PC-3 (cell line): Measurements from ENCODE around the gene TST.

Experiments used
- EZH2phosphoT487 ChIP-seq: fragments of 300-600 bp; sonication (generic); IDR thresholded peaks from 2 replicates; pipeline ENCODE4 v1.6.1; 2018; ENCODE audit warnings: mild to moderate bottlenecking, antibody characterized with exemption, low read length, borderline replicate concordance
- TF ChIP-seq, protein P1 (sequence below): fragments of 300-600 bp; sonication (generic); conservative IDR thresholded peaks from 2 replicates; pipeline ENCODE4 v1.5.1; 2017; ENCODE audit warnings: antibody characterized with exemption, low read depth, mild to moderate bottlenecking, low read length

DNA sequence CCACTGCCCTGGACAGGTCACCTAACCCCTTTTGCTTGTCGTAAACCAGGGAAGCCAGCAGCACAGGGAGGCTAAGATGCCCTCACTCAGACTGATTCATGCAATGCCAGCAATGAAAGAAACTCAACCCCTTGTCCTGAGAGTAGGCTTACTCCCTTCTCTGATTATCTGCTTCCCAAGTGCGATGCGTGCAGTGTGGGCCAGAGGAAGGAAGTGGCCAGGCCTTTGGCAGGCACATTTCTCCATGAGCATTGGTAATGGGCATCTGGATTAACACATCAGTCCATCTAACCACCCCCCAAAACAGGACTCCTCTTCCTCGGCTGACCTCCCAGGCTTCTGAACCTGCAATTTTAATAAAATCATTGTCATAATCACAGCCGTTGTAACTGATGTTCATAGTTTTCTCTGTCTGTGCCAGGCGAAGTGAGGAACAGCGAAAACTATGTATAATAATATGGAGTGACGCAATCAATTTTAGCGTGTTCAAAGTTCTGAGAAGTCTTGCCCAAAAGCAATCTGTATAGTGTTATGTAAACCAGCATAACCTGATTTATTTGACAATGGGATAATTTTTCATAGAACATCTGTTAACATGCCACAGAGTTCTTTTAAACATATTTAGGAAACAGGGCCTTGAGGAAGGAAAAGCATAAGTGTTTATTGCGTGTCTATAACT lies 33.9 kb downstream of the TST start:
- no peak for TF ChIP-seq EZH2phosphoT487
- TF ChIP-seq, protein P1, sequence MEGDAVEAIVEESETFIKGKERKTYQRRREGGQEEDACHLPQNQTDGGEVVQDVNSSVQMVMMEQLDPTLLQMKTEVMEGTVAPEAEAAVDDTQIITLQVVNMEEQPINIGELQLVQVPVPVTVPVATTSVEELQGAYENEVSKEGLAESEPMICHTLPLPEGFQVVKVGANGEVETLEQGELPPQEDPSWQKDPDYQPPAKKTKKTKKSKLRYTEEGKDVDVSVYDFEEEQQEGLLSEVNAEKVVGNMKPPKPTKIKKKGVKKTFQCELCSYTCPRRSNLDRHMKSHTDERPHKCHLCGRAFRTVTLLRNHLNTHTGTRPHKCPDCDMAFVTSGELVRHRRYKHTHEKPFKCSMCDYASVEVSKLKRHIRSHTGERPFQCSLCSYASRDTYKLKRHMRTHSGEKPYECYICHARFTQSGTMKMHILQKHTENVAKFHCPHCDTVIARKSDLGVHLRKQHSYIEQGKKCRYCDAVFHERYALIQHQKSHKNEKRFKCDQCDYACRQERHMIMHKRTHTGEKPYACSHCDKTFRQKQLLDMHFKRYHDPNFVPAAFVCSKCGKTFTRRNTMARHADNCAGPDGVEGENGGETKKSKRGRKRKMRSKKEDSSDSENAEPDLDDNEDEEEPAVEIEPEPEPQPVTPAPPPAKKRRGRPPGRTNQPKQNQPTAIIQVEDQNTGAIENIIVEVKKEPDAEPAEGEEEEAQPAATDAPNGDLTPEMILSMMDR, result no peak
